ENCODE data around the gene NPDC1. TPM values are rescaled to one million over a fixed set of nuclear protein-coding genes. Genes with fewer than 3 reads are reported as not detected.

Gene NPDC1
- total and polyA plus RNA-seq, 2 experiments from 2014 or later: 43.1 to 121 TPM

- Histone ChIP-seq H3K9me2 (ENCODE audit: insufficient read depth) (no peaks in the 10 kb centered on the region), H3K4me2 (ENCODE audit: unreplicated experiment) (peak overlapping the region; percentile 89), H2AFZ (no peak overlapping the region), H3K4me1 (ENCODE audit: insufficient read depth) (peaks cover 8% of the 10 kb centered on the region; the same call in 1 of the 2 replicates), H3K36me3 (ENCODE audit: low read depth) (no peaks in the 10 kb centered on the region), H3F3A (ENCODE audit: insufficient read depth) (no peaks in the 10 kb centered on the region), H4K20me1 (ENCODE audit: insufficient read depth) (no peaks in the 10 kb centered on the region; the same call in 1 of the 2 replicates), H3K9ac (peak overlapping the region; percentile 70), H3K27me3 (replicated peaks; ENCODE audit: insufficient read depth) (peaks cover 8% of the 10 kb centered on the region), H3K9me3 (ENCODE audit: low read depth) (no peaks in the 10 kb centered on the region), H3K4me3 (peak overlapping the region; percentile 87), H3K27ac (no peak overlapping the region), H3K79me2 (ENCODE audit: insufficient read depth) (peaks cover 25% of the 10 kb centered on the region)
- in situ Hi-C loops (cut with MboI): no loop called here
- 53 to 56% methylated on average over 18 of the region's 18 CpGs for WGBS, 2 experiments (ENCODE audit: low coverage in 1 of 2, low lambda C conversion rate in 2 of 2, missing lambda C conversion rate in 2 of 2)
- no peak for TF ChIP-seq EZH2phosphoT487 (IDR thresholded peaks at IDR 0.05; ENCODE audit: insufficient read depth, low read depth)
- TF ChIP-seq EZH2 (IDR thresholded peaks at IDR 0.05; ENCODE audit: insufficient read depth, poor library complexity, severe bottlenecking): no peak
- peak; percentile 36 for DNase-seq
These were observed 1.3 kb downstream of the NPDC1 start for GRCh38 chr9:137044502-137045177.

- Histone ChIP-seq H3K4me1 (ENCODE audit: insufficient read depth) (peaks cover 8% of the 10 kb centered on the region; the same call in 1 of the 2 replicates), H3K27ac (no peak overlapping the region), H4K20me1 (ENCODE audit: insufficient read depth) (no peaks in the 10 kb centered on the region; the same call in 1 of the 2 replicates), H3K9me3 (ENCODE audit: low read depth) (no peaks in the 10 kb centered on the region), H3K4me3 (no peak overlapping the region; the same call in 1 of the 2 replicates), H3F3A (ENCODE audit: insufficient read depth) (no peaks in the 10 kb centered on the region), H3K27me3 (replicated peaks; ENCODE audit: insufficient read depth) (peaks cover 2% of the 10 kb centered on the region; the same call in 1 of the 2 replicates), H3K4me2 (ENCODE audit: unreplicated experiment) (peak overlapping the region; percentile 89), H3K9me2 (ENCODE audit: insufficient read depth) (no peaks in the 10 kb centered on the region), H3K9ac (peak overlapping the region; percentile 70; the same call in 1 of the 2 replicates), H3K36me3 (ENCODE audit: low read depth) (no peaks in the 10 kb centered on the region), H3K79me2 (ENCODE audit: insufficient read depth) (peaks cover 25% of the 10 kb centered on the region), H2AFZ (no peak overlapping the region)
- no peak for DNase-seq
- WGBS, 2 experiments (ENCODE audit: low coverage in 1 of 2, low lambda C conversion rate in 2 of 2, missing lambda C conversion rate in 2 of 2): 82 to 85% methylated on average over 12 of the region's 12 CpGs
- TF ChIP-seq EZH2phosphoT487 (IDR thresholded peaks at IDR 0.05; ENCODE audit: insufficient read depth, low read depth): no peak
- in situ Hi-C loops (cut with MboI): no loop called here
These were observed 1.9 kb downstream of the NPDC1 start for GRCh38 chr9:137044037-137044436.

- no peak overlapping the region for H2AFZ ChIP-seq
- no peak overlapping the region for H3K4me3 ChIP-seq
- TF ChIP-seq EZH2phosphoT487 (IDR thresholded peaks at IDR 0.05; ENCODE audit: insufficient read depth, low read depth): no peak
- TF ChIP-seq EZH2 (IDR thresholded peaks at IDR 0.05; ENCODE audit: insufficient read depth, poor library complexity, severe bottlenecking): no peak
- no peaks in the 10 kb centered on the region for H3K9me3 ChIP-seq (ENCODE audit: low read depth)
- peaks cover 8% of the 10 kb centered on the region; the same call in 1 of the 2 replicates for H3K4me1 ChIP-seq (ENCODE audit: insufficient read depth)
- H3K9me2 ChIP-seq (ENCODE audit: insufficient read depth): no peaks in the 10 kb centered on the region
- H3K79me2 ChIP-seq (ENCODE audit: insufficient read depth): peaks cover 25% of the 10 kb centered on the region
- H4K20me1 ChIP-seq (ENCODE audit: insufficient read depth): no peaks in the 10 kb centered on the region; the same call in 1 of the 2 replicates
- in situ Hi-C loops (cut with MboI): no loop called here
- 86 to 92% methylated on average over 22 to 35 of the region's 36 CpGs for WGBS, 2 experiments (ENCODE audit: low coverage in 1 of 2, low lambda C conversion rate in 2 of 2, missing lambda C conversion rate in 2 of 2)
- no peak overlapping the region for H3K9ac ChIP-seq
- H3K36me3 ChIP-seq (ENCODE audit: low read depth): no peaks in the 10 kb centered on the region
- no peak overlapping the region for H3K4me2 ChIP-seq (ENCODE audit: unreplicated experiment)
- no peak overlapping the region for H3K27ac ChIP-seq
- H3K27me3 ChIP-seq (replicated peaks; ENCODE audit: insufficient read depth): no peaks in the 10 kb centered on the region
- H3F3A ChIP-seq (ENCODE audit: insufficient read depth): no peaks in the 10 kb centered on the region
- DNase-seq: no peak
These were observed 2.9 kb downstream of the NPDC1 start for GRCh38 chr9:137042751-137043727.

GRCh38 chr9:137041124-137041523 lies 4.9 kb downstream of the NPDC1 start:
- H4K20me1 ChIP-seq (ENCODE audit: insufficient read depth): no peaks in the 10 kb centered on the region; the same call in 1 of the 2 replicates
- no peak for TF ChIP-seq EZH2phosphoT487 (IDR thresholded peaks at IDR 0.05; ENCODE audit: insufficient read depth, low read depth)
- TF ChIP-seq EZH2 (IDR thresholded peaks at IDR 0.05; ENCODE audit: insufficient read depth, poor library complexity, severe bottlenecking): no peak
- no peak overlapping the region for H3K4me3 ChIP-seq
- no peak overlapping the region for H3K27ac ChIP-seq
- H2AFZ ChIP-seq: no peak overlapping the region
- no peaks in the 10 kb centered on the region for H3K9me3 ChIP-seq (ENCODE audit: low read depth)
- peaks cover 8% of the 10 kb centered on the region; the same call in 1 of the 2 replicates for H3K4me1 ChIP-seq (ENCODE audit: insufficient read depth)
- no peaks in the 10 kb centered on the region for H3K27me3 ChIP-seq (replicated peaks; ENCODE audit: insufficient read depth)
- no peaks in the 10 kb centered on the region for H3K36me3 ChIP-seq (ENCODE audit: low read depth)
- no peaks in the 10 kb centered on the region for H3K9me2 ChIP-seq (ENCODE audit: insufficient read depth)
- H3K4me2 ChIP-seq (ENCODE audit: unreplicated experiment): no peak overlapping the region
- 72 to 75% methylated on average over 16 of the region's 16 CpGs for WGBS, 2 experiments (ENCODE audit: low coverage in 1 of 2, low lambda C conversion rate in 2 of 2, missing lambda C conversion rate in 2 of 2)
- no peak overlapping the region for H3K9ac ChIP-seq
- H3K79me2 ChIP-seq (ENCODE audit: insufficient read depth): peaks cover 25% of the 10 kb centered on the region
- no peak for DNase-seq
- no peaks in the 10 kb centered on the region for H3F3A ChIP-seq (ENCODE audit: insufficient read depth)
- in situ Hi-C loops (cut with MboI): no loop called here
